B cell (primary cell): Measurements from ENCODE around the gene FAAP24. TPM values are rescaled to one million over a fixed set of nuclear protein-coding genes. Genes with fewer than 3 reads are reported as not detected.
"Not testable (repeated sequence)": the region's sequence is repeated elsewhere in the genome, so short reads cannot be mapped to it uniquely, and the experiment has no call there.

Experiments
- ATAC-seq: fragments of 200-7000 bp; cut with Tn5 transposase; one replicate; pipeline ENCODE4 v1.10.0; 2021; ENCODE audit warnings: low read depth, mild to moderate bottlenecking, moderate number of reproducible peaks, moderate library complexity
- CTCF ChIA-PET: fragments of 350-600 bp; sonication (Branson Sonifier 250); formaldehyde crosslinking; loops from one replicate; lab custom pipeline; 2021; ENCODE audit warnings: antibody characterized with exemption, inconsistent platforms; lab: Charles Lee
- POLR2A ChIA-PET: fragments of 350-600 bp; sonication (Branson Sonifier 250); formaldehyde crosslinking; loops from one replicate; lab custom pipeline; 2021; ENCODE audit warnings: antibody characterized with exemption; lab: Charles Lee
- DNase-seq: peaks from one replicate; pipeline ENCODE4 v3.0.0; 2013
- H2AFZ ChIP-seq: 2 replicates; pipeline ENCODE4 v1.6.1; 2012; ENCODE audit warnings: mild to moderate bottlenecking, low read depth, low read length; ENCODE audit not compliant: insufficient read depth, poor library complexity, severe bottlenecking
- H3K27ac ChIP-seq, 2 donors: 1 replicate in 1 of 2; 2 replicates in 1 of 2; pipeline ENCODE4 v1.5.1; 2012 to 2013; ENCODE audit warnings: low read length in 2 of 2, mild to moderate bottlenecking in 2 of 2, moderate library complexity in 1 of 2
- H3K27me3 ChIP-seq, 4 experiments: fragments of 200-600 bp in 1 of 4; sonication (generic) in 1 of 4; replicated peaks in 1 of 4; 1 replicate in 2 of 4; 2 replicates in 2 of 4; pipeline versions ENCODE4 v1.6.1 to v1.7.0; 2013 to 2016; ENCODE audit warnings: low read length in 3 of 4, mild to moderate bottlenecking in 2 of 4, mixed read lengths in 1 of 4, moderate library complexity in 1 of 4; ENCODE audit not compliant: insufficient read depth in 4 of 4, control insufficient read depth in 3 of 4; ENCODE audit errors: control extremely low read depth in 1 of 4
- H3K36me3 ChIP-seq, 2 experiments: replicated peaks in 1 of 2; 1 replicate in 1 of 2; 2 replicates in 1 of 2; pipeline versions ENCODE4 v1.6.1 to v1.7.1; 2013; ENCODE audit warnings: low read length in 1 of 2; ENCODE audit not compliant: insufficient read depth in 2 of 2, control insufficient read depth in 1 of 2; ENCODE audit errors: control extremely low read depth in 1 of 2, extremely low read depth in 1 of 2
- H3K4me1 ChIP-seq, 2 donors: fragments of 200-600 bp in 1 of 2; sonication (generic) in 1 of 2; 1 replicate in 1 of 2; 2 replicates in 1 of 2; pipeline versions ENCODE4 v1.5.1 to v1.6.1; 2013 to 2017; ENCODE audit warnings: low read length in 2 of 2; ENCODE audit not compliant: control insufficient read depth in 2 of 2, insufficient read depth in 2 of 2
- H3K4me2 ChIP-seq: replicated peaks from 2 replicates; pipeline ENCODE3; 2012; ENCODE audit warnings: mild to moderate bottlenecking, low read depth, low read length; ENCODE audit not compliant: poor library complexity, severe bottlenecking
- H3K4me3 ChIP-seq, 5 experiments: fragments of 200-600 bp in 1 of 5; sonication (generic) in 1 of 5; 1 replicate in 3 of 5; 2 replicates in 2 of 5; pipeline versions ENCODE4 v1.5.1 to v1.7.0; 2011 to 2016; ENCODE audit warnings: low read length in 4 of 5, mild to moderate bottlenecking in 4 of 5, low read depth in 2 of 5, control low read depth in 1 of 5, moderate library complexity in 1 of 5; ENCODE audit not compliant: insufficient read depth in 1 of 5; ENCODE audit errors: control extremely low read depth in 1 of 5, extremely low read depth in 1 of 5
- H3K79me2 ChIP-seq: fragments of 200-600 bp; sonication (generic); one replicate; pipeline ENCODE4 v1.6.0; 2016; ENCODE audit warnings: low read length; ENCODE audit not compliant: control insufficient read depth, insufficient read depth
- H3K9ac ChIP-seq: fragments of 200-600 bp; sonication (generic); 2 replicates; pipeline ENCODE4 v1.6.1; 2017; ENCODE audit warnings: mild to moderate bottlenecking, low read length, moderate library complexity
- H3K9me3 ChIP-seq, 3 donors: one replicate each; pipeline versions ENCODE4 v1.6.1 to v1.7.1; 2013; ENCODE audit warnings: low read length in 2 of 3; ENCODE audit not compliant: control insufficient read depth in 2 of 3, insufficient read depth in 1 of 3; ENCODE audit errors: control extremely low read depth in 1 of 3
- H4K20me1 ChIP-seq: 2 replicates; pipeline ENCODE4 v1.6.0; 2012; ENCODE audit warnings: mild to moderate bottlenecking, low read length; ENCODE audit not compliant: insufficient read depth, control insufficient read depth, poor library complexity, severe bottlenecking
- H3K27ac Mint-ChIP-seq: one replicate; pipeline ENCODE4 v1.8.0; 2021; ENCODE audit warnings: mixed read lengths
- H3K27me3 Mint-ChIP-seq: one replicate; pipeline ENCODE4 v1.8.0; 2021; ENCODE audit warnings: mixed read lengths
- H3K4me1 Mint-ChIP-seq: one replicate; pipeline ENCODE4 v1.8.0; 2021; ENCODE audit warnings: mixed read lengths
- H3K4me3 Mint-ChIP-seq: one replicate; pipeline ENCODE4 v1.8.0; 2021; ENCODE audit warnings: mixed read lengths
- H3K9me3 Mint-ChIP-seq: one replicate; pipeline ENCODE4 v1.8.0; 2022; ENCODE audit warnings: mixed read lengths; ENCODE audit not compliant: insufficient read depth
- EZH2 ChIP-seq: IDR thresholded peaks from 2 replicates; pipeline ENCODE4 v1.6.1; 2012; ENCODE audit warnings: borderline replicate concordance, low read depth, mild to moderate bottlenecking, moderate library complexity, low read length; ENCODE audit not compliant: insufficient read depth, poor library complexity, severe bottlenecking
- WGBS: methylation state at CpG from one replicate; pipeline ENCODE4 v1.1.5; 2013; ENCODE audit warnings: missing lambda C conversion rate; ENCODE audit not compliant: insufficient coverage; 5-methylcytosine and 5-hydroxymethylcytosine counted together
- intact Hi-C: fragments of 100-400 bp; cut with micrococcal nuclease; formaldehyde crosslinking; loops from one replicate; pipeline ENCODE4 v1.10.0; 2022
- polyA plus RNA-seq: library from polyadenylated mRNA; depleted of rRNA; stranded (reverse); fragments of >200 nt; gene quantifications from 2 replicates; pipeline ENCODE4 v1.2.3, GENCODE V29; 2012
- total RNA-seq, 2 donors: library from RNA; stranded (reverse); fragments of 120-200 nt in 1 of 2; gene quantifications; 1 replicate in 1 of 2; 2 replicates in 1 of 2; pipeline versions ENCODE4 v1.2.3 to v1.2.4, GENCODE V29; 2013 to 2022
- TF ChIP-seq, protein P1 (sequence below): fragments of 200-600 bp; IDR thresholded peaks from one replicate; pipeline ENCODE4 v1.8.0; 2022; ENCODE audit warnings: antibody characterized with exemption, mild to moderate bottlenecking

FAAP24 gene
- total and polyA plus RNA-seq, 2 donors (not counting 1 experiment from before 2014, with no cell fraction given) = 1.2 to 2.7 TPM

DNA sequence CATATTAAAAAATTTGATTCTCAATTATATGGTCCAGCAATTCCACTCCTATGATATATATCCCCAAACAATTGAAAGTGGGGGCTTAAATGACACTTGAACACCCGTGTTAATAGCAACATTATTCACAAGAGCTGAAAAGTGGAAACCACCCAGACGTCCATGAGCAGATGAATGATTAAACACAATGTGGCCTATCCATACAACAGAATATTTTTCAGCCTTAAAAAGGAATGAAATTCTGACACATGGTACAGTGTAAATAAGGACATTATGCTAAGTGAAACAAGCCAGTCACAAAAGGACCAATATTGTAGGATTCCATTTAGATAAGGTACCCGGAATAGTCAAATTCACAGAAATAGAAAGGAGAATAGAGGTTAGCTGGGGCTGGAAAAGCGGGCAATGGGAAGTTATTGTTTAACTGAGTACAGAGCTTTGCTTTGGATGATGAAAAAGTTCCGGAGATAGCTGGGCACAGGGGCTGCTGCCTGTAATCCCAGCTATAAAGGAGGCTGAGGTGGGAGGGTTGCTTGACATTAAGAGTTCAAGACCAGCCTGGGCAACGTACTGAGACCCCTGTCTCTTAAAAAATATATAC, 31.5 kb downstream of the FAAP24 start:
- H4K20me1 ChIP-seq, DNase-seq, H3K4me2 ChIP-seq, H3K27me3 Mint-ChIP-seq, CTCF ChIA-PET, H3K9me3 Mint-ChIP-seq, H3K79me2 ChIP-seq, H3K9me3 ChIP-seq, H3K27ac ChIP-seq, H3K4me1 ChIP-seq, H3K36me3 ChIP-seq, H3K27ac Mint-ChIP-seq, H3K4me1 Mint-ChIP-seq, H3K4me3 Mint-ChIP-seq, H3K4me3 ChIP-seq, intact Hi-C loops, POLR2A ChIA-PET, H3K9ac ChIP-seq, H2AFZ ChIP-seq, H3K27me3 ChIP-seq, ATAC-seq: not testable (repeated sequence)
- WGBS = 90% methylated on average over 3 of the region's 6 CpGs

DNA sequence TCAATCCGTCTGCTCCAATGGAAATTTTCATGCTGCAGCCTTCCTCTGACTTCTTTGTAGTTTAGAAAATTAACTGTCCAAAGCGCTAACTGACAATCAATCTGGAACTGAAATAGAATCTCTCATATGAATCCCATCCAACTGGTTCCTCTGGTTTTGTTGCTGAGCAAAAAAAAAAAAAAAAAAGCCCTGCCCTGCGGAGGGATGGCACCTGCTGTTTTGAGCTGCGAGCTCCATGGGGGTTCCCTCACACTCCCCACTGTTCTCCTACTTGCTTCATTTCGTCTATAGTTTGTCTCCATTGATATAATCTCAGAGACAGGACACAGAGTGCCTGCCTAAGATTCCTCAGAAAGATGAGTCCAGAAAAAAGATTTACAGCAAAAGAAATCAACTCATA, 33.4 kb downstream of the FAAP24 start:
- Mint-ChIP-seq H3K4me1 (peaks cover 3% of the 10 kb centered on the region), H3K4me3 (no peak overlapping the region), H3K27me3 (no peaks in the 10 kb centered on the region), H3K27ac (no peak overlapping the region), H3K9me3 (no peaks in the 10 kb centered on the region)
- no peak for DNase-seq
- TF ChIP-seq, protein P1, sequence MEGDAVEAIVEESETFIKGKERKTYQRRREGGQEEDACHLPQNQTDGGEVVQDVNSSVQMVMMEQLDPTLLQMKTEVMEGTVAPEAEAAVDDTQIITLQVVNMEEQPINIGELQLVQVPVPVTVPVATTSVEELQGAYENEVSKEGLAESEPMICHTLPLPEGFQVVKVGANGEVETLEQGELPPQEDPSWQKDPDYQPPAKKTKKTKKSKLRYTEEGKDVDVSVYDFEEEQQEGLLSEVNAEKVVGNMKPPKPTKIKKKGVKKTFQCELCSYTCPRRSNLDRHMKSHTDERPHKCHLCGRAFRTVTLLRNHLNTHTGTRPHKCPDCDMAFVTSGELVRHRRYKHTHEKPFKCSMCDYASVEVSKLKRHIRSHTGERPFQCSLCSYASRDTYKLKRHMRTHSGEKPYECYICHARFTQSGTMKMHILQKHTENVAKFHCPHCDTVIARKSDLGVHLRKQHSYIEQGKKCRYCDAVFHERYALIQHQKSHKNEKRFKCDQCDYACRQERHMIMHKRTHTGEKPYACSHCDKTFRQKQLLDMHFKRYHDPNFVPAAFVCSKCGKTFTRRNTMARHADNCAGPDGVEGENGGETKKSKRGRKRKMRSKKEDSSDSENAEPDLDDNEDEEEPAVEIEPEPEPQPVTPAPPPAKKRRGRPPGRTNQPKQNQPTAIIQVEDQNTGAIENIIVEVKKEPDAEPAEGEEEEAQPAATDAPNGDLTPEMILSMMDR = no peak
- no peak for TF ChIP-seq EZH2
- no peaks in the 10 kb centered on the region for H3K36me3 ChIP-seq
- no peak overlapping the region for H3K27ac ChIP-seq
- H4K20me1 ChIP-seq = no peaks in the 10 kb centered on the region
- no peak overlapping the region for H3K9ac ChIP-seq
- WGBS = 79% methylated on average over 2 of the region's 5 CpGs
- no peaks in the 10 kb centered on the region for H3K4me1 ChIP-seq
- POLR2A ChIA-PET = no interaction called here
- H3K4me3 ChIP-seq = no peak overlapping the region
- no peak for ATAC-seq
- intact Hi-C loops = no loop called here
- no peaks in the 10 kb centered on the region for H3K9me3 ChIP-seq
- no peak overlapping the region for H2AFZ ChIP-seq
- no peak overlapping the region for H3K4me2 ChIP-seq
- H3K27me3 ChIP-seq = no peaks in the 10 kb centered on the region
- CTCF ChIA-PET = no interaction called here
- H3K79me2 ChIP-seq = no peaks in the 10 kb centered on the region
